A549 treated with dexamethasone at 1 μM for 4 hours (cell line): Measurements from ENCODE around the gene APOO. TPM values are rescaled to one million over a fixed set of nuclear protein-coding genes. Genes with fewer than 3 reads are reported as not detected.

Experiments used
- total RNA-seq: library from RNA; stranded (reverse); fragments of 200-300 nt; extraction: Qiagen RNA extraction; gene quantifications from 5 replicates; pipeline ENCODE4 v1.2.3, GENCODE V29; 2022

The APOO gene
- 28.3 to 30.9 TPM (median 29.3 TPM) in 5 replicates for total RNA-seq

DNA sequence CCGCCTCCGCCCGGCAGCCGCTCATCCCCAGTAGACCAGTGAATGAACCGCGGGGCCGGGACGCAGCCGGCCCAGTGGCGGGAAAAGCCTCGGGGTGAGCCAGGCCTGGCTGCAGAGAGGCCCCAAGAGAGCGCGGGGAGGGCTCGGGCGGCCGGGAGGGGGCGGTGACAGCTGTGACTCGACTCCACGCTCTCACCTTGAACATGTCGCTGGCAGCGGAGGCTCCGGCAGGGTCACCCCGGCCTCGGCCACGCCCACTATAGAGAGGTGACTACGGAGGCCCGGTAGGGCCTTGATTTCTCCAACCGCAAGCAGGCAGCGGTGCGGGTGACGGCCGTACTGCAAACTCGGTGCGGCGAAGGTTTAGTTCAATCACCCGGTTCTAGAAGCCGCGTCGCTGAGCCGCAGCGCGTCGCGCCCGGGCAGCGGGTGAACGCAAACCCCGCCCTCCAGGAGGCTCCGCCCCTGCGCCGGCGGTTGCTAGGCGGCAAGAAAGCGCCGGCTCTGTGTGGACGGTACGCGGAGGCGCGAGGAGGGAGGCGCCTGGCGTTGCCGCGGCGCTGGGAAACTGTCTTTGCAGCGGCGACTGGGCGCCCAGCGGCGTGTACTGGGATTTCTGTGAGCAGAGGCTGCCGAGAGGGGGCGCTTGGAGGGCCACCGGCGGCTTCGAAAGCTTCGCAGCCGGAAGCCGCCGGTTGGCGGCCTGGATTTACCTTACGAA lies at the start of gene APOO, which contains the start of gene CXorf58:
Gene APOO (minus strand): TSS at position 441 of the 721 bp plus-strand sequence. CDS start 236 bp downstream, at position 205.
Gene CXorf58 (plus strand): TSS at position 509 of the 721 bp plus-strand sequence. CDS start 2,297 bp downstream, outside the sequence.

Other genes with a start within 250 kb of the APOO start
- 242 to 265 TPM (median 256 TPM) in 5 replicates for gene PRDX4, start 240.4 kb downstream of the APOO start, total RNA-seq
- 86.4 to 100 TPM (median 93.1 TPM) in 5 replicates for gene ACOT9, start 164.7 kb downstream of the APOO start, total RNA-seq
- 363 to 451 TPM (median 424 TPM) in 5 replicates for gene SAT1, start 124.8 kb downstream of the APOO start, total RNA-seq
- 0.06 to 0.14 TPM (median 0.10 TPM) in 5 replicates for gene CXorf58, start 68 bp upstream of the APOO start, total RNA-seq
- 3.1 to 4.5 TPM (median 3.6 TPM) in 5 replicates for gene KLHL15, start 119.2 kb upstream of the APOO start, total RNA-seq
- 142 to 167 TPM (median 164 TPM) in 5 replicates for gene EIF2S3, start 147.0 kb upstream of the APOO start, total RNA-seq
- 7.9 to 11.5 TPM (median 9.0 TPM) in 5 replicates for gene ZFX, start 241.8 kb upstream of the APOO start, total RNA-seq